K562 (cell line): ENCODE data around the gene MAL. TPM values are rescaled to one million over a fixed set of nuclear protein-coding genes. Genes with fewer than 3 reads are reported as not detected.

Experiments used
- ATAC-seq: fragments of 200-7000 bp; cut with Tn5 transposase; 3 replicates; pipeline ENCODE4 v1.9.1; 2020; ENCODE audit warnings: moderate library complexity
- BruUV-seq: library from RNA; stranded (reverse); fragments of 400-500 nt; replicated peaks from 2 replicates; lab custom pipeline; 2021; lab: Mats Ljungman, UMichigan
- CTCF ChIA-PET: fragments of 300-600 bp; formaldehyde crosslinking; extraction: SDS; loops from one replicate; lab custom pipeline; 2021; ENCODE audit warnings: low intra/inter-chr PET ratio; lab: Yijun Ruan, JAX
- POLR2A ChIA-PET: fragments of 300-600, 350-650 bp; sonication (Branson Sonifier 250); formaldehyde crosslinking; extraction: SDS; loops from one replicate; lab custom pipeline; 2021; ENCODE audit warnings: antibody characterized with exemption, inconsistent platforms; lab: Yijun Ruan, JAX
- DNase-seq, 4 experiments: peaks; one replicate each; pipeline versions ENCODE4 v3.0.0 to v3.0.0-alpha.2; 2011 to 2018; ENCODE audit warnings: low spot score in 3 of 4, mixed read lengths in 3 of 4; ENCODE audit errors: extremely low read depth in 1 of 4
- FAIRE-seq: peaks from 2 replicates; lab custom pipeline; 2011; peaks lifted over from hg19 to GRCh38; lab: Jason Lieb, UNC
- H2AFZ ChIP-seq: 2 replicates; pipeline ENCODE4 v1.6.0; 2011; ENCODE audit warnings: low read depth, low read length, control low read depth, inconsistent platforms
- H3K27ac ChIP-seq: fragments of 200-600 bp; 3 replicates; pipeline ENCODE4 v1.8.0; 2011; ENCODE audit warnings: low read depth, mild to moderate bottlenecking, control low read depth, inconsistent platforms, low read length, moderate library complexity, mixed read lengths; ENCODE audit errors: extremely low read depth
- H3K27me3 ChIP-seq, 2 experiments: fragments of 300-600 bp in 1 of 2; 2 replicates in 1 of 2; 3 replicates in 1 of 2; pipeline versions ENCODE4 v1.6.0 to v1.8.0; 2011; ENCODE audit warnings: inconsistent platforms in 2 of 2, low read length in 2 of 2, mild to moderate bottlenecking in 1 of 2, mixed read lengths in 1 of 2, moderate library complexity in 1 of 2; ENCODE audit not compliant: control insufficient read depth in 2 of 2, insufficient read depth in 2 of 2
- H3K36me3 ChIP-seq: fragments of 300-600 bp; 3 replicates; pipeline ENCODE4 v1.8.0; 2011; ENCODE audit warnings: mild to moderate bottlenecking, low read length, inconsistent platforms; ENCODE audit not compliant: control insufficient read depth, insufficient read depth
- H3K4me1 ChIP-seq, 2 experiments: fragments of 200-600 bp in 1 of 2; replicated peaks in 1 of 2; 2 replicates in 1 of 2; 3 replicates in 1 of 2; pipeline versions ENCODE4 v1.5.1 to v1.8.0; 2011; ENCODE audit warnings: inconsistent platforms in 2 of 2, low read length in 2 of 2, mild to moderate bottlenecking in 1 of 2, mixed read lengths in 1 of 2, moderate library complexity in 1 of 2; ENCODE audit not compliant: control insufficient read depth in 2 of 2, insufficient read depth in 2 of 2
- H3K4me2 ChIP-seq: 2 replicates; pipeline ENCODE4 v1.6.1; 2011; ENCODE audit warnings: low read length, control low read depth, inconsistent platforms, mixed read lengths; ENCODE audit not compliant: insufficient read depth
- H3K4me3 ChIP-seq: fragments of 200-600 bp; sonication (generic), shearing (Covaris generic); 2 replicates; pipeline ENCODE4 v1.5.1; 2016; ENCODE audit warnings: control low read depth, inconsistent platforms
- H3K79me2 ChIP-seq: fragments of 200-600 bp; 3 replicates; pipeline ENCODE4 v1.8.0; 2011; ENCODE audit warnings: low read length, inconsistent platforms; ENCODE audit not compliant: control insufficient read depth, insufficient read depth
- H3K9ac ChIP-seq, 2 experiments: 2 replicates each; pipeline versions ENCODE4 v1.6.0 to v1.6.1; 2011; ENCODE audit warnings: low read depth in 2 of 2, low read length in 2 of 2, control low read depth in 1 of 2, inconsistent platforms in 1 of 2, mild to moderate bottlenecking in 1 of 2, mixed read lengths in 1 of 2; ENCODE audit not compliant: insufficient read depth in 1 of 2
- H3K9me1 ChIP-seq: one replicate; pipeline ENCODE4 v1.6.0; 2011; ENCODE audit warnings: inconsistent platforms, mild to moderate bottlenecking, low read length, moderate library complexity; ENCODE audit not compliant: control insufficient read depth, insufficient read depth
- H3K9me3 ChIP-seq: replicated peaks from 2 replicates; pipeline ENCODE4 v1.5.1; 2011; ENCODE audit warnings: low read depth, low read length, inconsistent platforms; ENCODE audit not compliant: control insufficient read depth, insufficient read depth
- H4K20me1 ChIP-seq: replicated peaks from 2 replicates; pipeline ENCODE4 v1.6.1; 2011; ENCODE audit warnings: low read length, inconsistent platforms, mixed read lengths; ENCODE audit not compliant: control insufficient read depth, insufficient read depth
- SIN3A ChIP-seq, 2 experiments: fragments of 150-350 bp in 1 of 2; IDR thresholded peaks; 2 replicates each; pipeline ENCODE4 v1.6.1; 2011 to 2016; ENCODE audit warnings: borderline replicate concordance in 2 of 2, low read depth in 2 of 2, low read length in 2 of 2, mild to moderate bottlenecking in 2 of 2, moderate library complexity in 2 of 2; ENCODE audit not compliant: control insufficient read depth in 1 of 2
- SPI1 ChIP-seq: IDR thresholded peaks from 2 replicates; pipeline ENCODE4 v1.6.1; 2011; ENCODE audit warnings: low read depth, low read length, control low read depth, borderline replicate concordance
- ZBTB2 ChIP-seq: fragments of 450-650 bp; IDR thresholded peaks from 2 replicates; pipeline ENCODE4 v1.6.1; 2016; ENCODE audit warnings: antibody characterized with exemption
- WGBS: fragments of 100-300 bp; shearing (Covaris generic); methylation state at CpG from one replicate; pipeline ENCODE4 v1.1.6; 2016; ENCODE audit warnings: low coverage, mixed read lengths; ENCODE audit not compliant: insufficient coverage; ENCODE audit errors: missing lambda C conversion rate; 5-methylcytosine and 5-hydroxymethylcytosine counted together
- in situ Hi-C: fragments of 300-500 bp; cut with MboI; formaldehyde crosslinking; loops from 4 replicates; pipeline ENCODE4 v1.15.0; 2018; ENCODE audit warnings: inconsistent platforms, mixed read lengths
- intact Hi-C: fragments of 100-400 bp; cut with micrococcal nuclease; formaldehyde crosslinking; loops from 2 replicates; pipeline ENCODE4 v1.14.2; 2022
- polyA plus RNA-seq, 8 experiments: library from polyadenylated mRNA; depleted of rRNA in 4 of 8; stranded (reverse) in 5 of 8; unstranded in 3 of 8; fragments of >200 nt; fragmentation: Nextera tagmentation in 2 of 8; fragmentation: Illumina TruSeq in 1 of 8; extraction: Ambion mirVana in 2 of 8; extraction: Trizol in 1 of 8; gene quantifications; 2 replicates each; pipeline versions ENCODE4 v1.2.1 to v1.2.3, GENCODE V29; 2011 to 2014; ENCODE audit warnings: inconsistent platforms in 1 of 8, missing spikeins in 1 of 8
- total RNA-seq, 7 experiments: library from RNA; depleted of rRNA in 6 of 7; stranded (reverse); fragments of >200 nt in 6 of 7; fragmentation: Illumina TruSeq in 2 of 7; extraction: Trizol in 2 of 7; gene quantifications; 2 replicates each; pipeline versions ENCODE4 v1.2.1 to v1.2.3, GENCODE V29; 2011 to 2021; ENCODE audit warnings: low replicate concordance in 1 of 7

MAL gene
- total and polyA plus RNA-seq, 9 of the 15 experiments (the other 6 are each of a cell fraction or from before 2014, with no cell fraction given) = not detected

GRCh38 chr2:95006588-95006987, 18.9 kb upstream of the MAL start:
- TF ChIP-seq ZBTB2 = no peak
- TF ChIP-seq SPI1 = peak; percentile 12; the same call in 1 of the 2 replicates
- TF ChIP-seq SIN3A (IDR thresholded peaks at IDR 0.05; ENCODE audit: borderline replicate concordance in 2 of 2, control insufficient read depth in 1 of 2, low read depth in 2 of 2, low read length in 2 of 2) = no peak
- no peaks in the 10 kb centered on the region for H3K4me1 ChIP-seq
- ATAC-seq (no peak), DNase-seq (no peak), FAIRE-seq (no peak)
- no peak overlapping the region for H3K27ac ChIP-seq
- H3K9me1 ChIP-seq = no peaks in the 10 kb centered on the region
- no TSS peak for BruUV-seq
- ChIA-PET POLR2A (interaction anchor here (0.6 kb wide), 1 partner anchor 12 kb away, joined by 3 read pairs; no protein-coding TSS in a partner anchor), CTCF (no interaction called here)
- peaks cover 10 to 46% of the 10 kb centered on the region in 2 experiments; a peak in 4 of 5 replicates for H3K27me3 ChIP-seq
- H3K4me3 ChIP-seq = no peak overlapping the region
- no peaks in the 10 kb centered on the region for H3K79me2 ChIP-seq
- WGBS = 0% methylated on average over 5 of the region's 7 CpGs
- in situ Hi-C loops (no loop called here), intact Hi-C loops (no loop called here)
- H3K36me3 ChIP-seq = no peaks in the 10 kb centered on the region
- no peaks in the 10 kb centered on the region for H3K9me3 ChIP-seq
- H3K9ac ChIP-seq = no peak overlapping the region
- no peak overlapping the region for H3K4me2 ChIP-seq
- H2AFZ ChIP-seq = no peak overlapping the region
- no peaks in the 10 kb centered on the region for H4K20me1 ChIP-seq
